ENCODE measurements around the gene TEKT5.

Gene TEKT5

GRCh38 chr16:10699756-10700155 is 5.0 kb upstream of the TEKT5 start:
- no peaks in the 10 kb centered on the region for H3K79me2 ChIP-seq (ENCODE audit: low read length)

GRCh38 chr16:10694306-10694705 is 424 bp downstream of the TEKT5 start:
- Histone ChIP-seq H3K4me2 (ENCODE audit: low read length) (no peak overlapping the region), H3K27ac (ENCODE audit: low read length) (no peak overlapping the region), H3K4me3 (ENCODE audit: low read length) (no peak overlapping the region), H3K79me2 (ENCODE audit: low read length) (no peaks in the 10 kb centered on the region), H3K4me1 (ENCODE audit: low read length) (no peaks in the 10 kb centered on the region), H4K20me1 (ENCODE audit: insufficient read depth, low read length) (no peaks in the 10 kb centered on the region), H3K9me3 (ENCODE audit: insufficient read depth, low read length) (no peaks in the 10 kb centered on the region), H3K27me3 (ENCODE audit: low read depth, low read length) (0 out of 2 replicates have a peak, but pooled peaks cover 4% of the 10 kb centered on the region), H3K36me3 (replicated peaks; ENCODE audit: low read depth, low read length) (no peaks in the 10 kb centered on the region), H2AFZ (ENCODE audit: low read depth, low read length) (no peak overlapping the region), H3K9ac (ENCODE audit: low read length) (no peak overlapping the region)
- TF ChIP-seq EZH2phosphoT487 (IDR thresholded peaks at IDR 0.05; ENCODE audit: low read depth), result no peak
- TF ChIP-seq, protein P1, sequence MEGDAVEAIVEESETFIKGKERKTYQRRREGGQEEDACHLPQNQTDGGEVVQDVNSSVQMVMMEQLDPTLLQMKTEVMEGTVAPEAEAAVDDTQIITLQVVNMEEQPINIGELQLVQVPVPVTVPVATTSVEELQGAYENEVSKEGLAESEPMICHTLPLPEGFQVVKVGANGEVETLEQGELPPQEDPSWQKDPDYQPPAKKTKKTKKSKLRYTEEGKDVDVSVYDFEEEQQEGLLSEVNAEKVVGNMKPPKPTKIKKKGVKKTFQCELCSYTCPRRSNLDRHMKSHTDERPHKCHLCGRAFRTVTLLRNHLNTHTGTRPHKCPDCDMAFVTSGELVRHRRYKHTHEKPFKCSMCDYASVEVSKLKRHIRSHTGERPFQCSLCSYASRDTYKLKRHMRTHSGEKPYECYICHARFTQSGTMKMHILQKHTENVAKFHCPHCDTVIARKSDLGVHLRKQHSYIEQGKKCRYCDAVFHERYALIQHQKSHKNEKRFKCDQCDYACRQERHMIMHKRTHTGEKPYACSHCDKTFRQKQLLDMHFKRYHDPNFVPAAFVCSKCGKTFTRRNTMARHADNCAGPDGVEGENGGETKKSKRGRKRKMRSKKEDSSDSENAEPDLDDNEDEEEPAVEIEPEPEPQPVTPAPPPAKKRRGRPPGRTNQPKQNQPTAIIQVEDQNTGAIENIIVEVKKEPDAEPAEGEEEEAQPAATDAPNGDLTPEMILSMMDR (IDR thresholded peaks at IDR 0.05; ENCODE audit: low read depth, low read length), result no peak

More at GRCh38 chr16:10699756-10700155, 5.0 kb upstream of the TEKT5 start:
- Histone ChIP-seq H3K27me3 (ENCODE audit: low read depth, low read length) (no peaks in the 10 kb centered on the region), H2AFZ (ENCODE audit: low read depth, low read length) (no peak overlapping the region), H4K20me1 (ENCODE audit: insufficient read depth, low read length) (no peaks in the 10 kb centered on the region), H3K4me3 (ENCODE audit: low read length) (no peak overlapping the region), H3K27ac (ENCODE audit: low read length) (no peak overlapping the region), H3K36me3 (replicated peaks; ENCODE audit: low read depth, low read length) (no peaks in the 10 kb centered on the region), H3K9me3 (ENCODE audit: insufficient read depth, low read length) (no peaks in the 10 kb centered on the region), H3K9ac (ENCODE audit: low read length) (no peak overlapping the region), H3K4me1 (ENCODE audit: low read length) (no peaks in the 10 kb centered on the region), H3K4me2 (ENCODE audit: low read length) (no peak overlapping the region)
- TF ChIP-seq, protein P1 (IDR thresholded peaks at IDR 0.05; ENCODE audit: low read depth, low read length), result no peak
- no peak for TF ChIP-seq EZH2phosphoT487 (IDR thresholded peaks at IDR 0.05; ENCODE audit: low read depth)

GRCh38 chr16:10693889-10694288 is 841 bp downstream of the TEKT5 start:
- H2AFZ ChIP-seq (ENCODE audit: low read depth, low read length), result no peak overlapping the region
- H4K20me1 ChIP-seq (ENCODE audit: insufficient read depth, low read length), result no peaks in the 10 kb centered on the region
- no peaks in the 10 kb centered on the region for H3K79me2 ChIP-seq (ENCODE audit: low read length)
- TF ChIP-seq, protein P1 (IDR thresholded peaks at IDR 0.05; ENCODE audit: low read depth, low read length), result no peak
- TF ChIP-seq EZH2phosphoT487 (IDR thresholded peaks at IDR 0.05; ENCODE audit: low read depth), result no peak
- no peak overlapping the region for H3K27ac ChIP-seq (ENCODE audit: low read length)
- H3K27me3 ChIP-seq (ENCODE audit: low read depth, low read length), result 0 out of 2 replicates have a peak, but pooled peaks cover 4% of the 10 kb centered on the region
- H3K9ac ChIP-seq (ENCODE audit: low read length), result no peak overlapping the region
- no peaks in the 10 kb centered on the region for H3K36me3 ChIP-seq (replicated peaks; ENCODE audit: low read depth, low read length)
- no peaks in the 10 kb centered on the region for H3K4me1 ChIP-seq (ENCODE audit: low read length)
- H3K4me2 ChIP-seq (ENCODE audit: low read length), result no peak overlapping the region
- H3K4me3 ChIP-seq (ENCODE audit: low read length), result no peak overlapping the region
- H3K9me3 ChIP-seq (ENCODE audit: insufficient read depth, low read length), result no peaks in the 10 kb centered on the region

DNA sequence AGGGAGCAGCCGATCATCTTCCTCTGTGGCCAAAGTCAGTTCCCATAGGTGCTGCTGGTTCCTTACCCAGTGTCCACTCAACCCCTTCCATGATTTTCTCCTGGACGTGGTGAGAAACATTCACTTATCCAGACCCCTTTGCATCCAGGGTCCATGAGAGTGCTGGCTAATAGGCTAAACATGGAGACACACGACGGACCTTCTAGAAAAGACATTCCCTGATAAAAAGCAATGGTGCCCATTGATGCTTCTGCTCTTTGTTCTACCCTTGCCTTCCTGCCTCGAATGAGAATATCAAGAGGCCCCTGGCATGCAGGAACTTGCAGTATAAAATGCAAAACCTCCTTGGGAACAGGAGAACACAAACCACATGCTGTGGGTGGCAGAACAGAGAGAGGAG is 2.3 kb downstream of the TEKT5 start:
- Histone ChIP-seq H3K4me3 (ENCODE audit: low read length) (no peak overlapping the region), H2AFZ (ENCODE audit: low read depth, low read length) (no peak overlapping the region), H4K20me1 (ENCODE audit: insufficient read depth, low read length) (no peaks in the 10 kb centered on the region), H3K36me3 (replicated peaks; ENCODE audit: low read depth, low read length) (no peaks in the 10 kb centered on the region), H3K4me2 (ENCODE audit: low read length) (no peak overlapping the region), H3K79me2 (ENCODE audit: low read length) (no peaks in the 10 kb centered on the region), H3K9ac (ENCODE audit: low read length) (no peak overlapping the region), H3K27ac (ENCODE audit: low read length) (no peak overlapping the region), H3K4me1 (ENCODE audit: low read length) (no peaks in the 10 kb centered on the region), H3K27me3 (ENCODE audit: low read depth, low read length) (0 out of 2 replicates have a peak, but pooled peaks cover 4% of the 10 kb centered on the region), H3K9me3 (ENCODE audit: insufficient read depth, low read length) (no peaks in the 10 kb centered on the region)
- TF ChIP-seq, protein P1 (IDR thresholded peaks at IDR 0.05; ENCODE audit: low read depth, low read length), result no peak
- no peak for TF ChIP-seq EZH2phosphoT487 (IDR thresholded peaks at IDR 0.05; ENCODE audit: low read depth)
